Right lobe of liver (tissue), 4 donors: ENCODE results near the gene TMEM229A.

Experiments used
- POLR2A ChIP-seq: fragments of 450-650 bp; IDR thresholded peaks from one replicate; pipeline ENCODE4 v1.6.1; 2017; ENCODE audit warnings: antibody characterized with exemption, mild to moderate bottlenecking
- TF ChIP-seq, protein P1 (sequence below), 4 donors: fragments of 200-600 bp in 3 of 4; fragments of 450-650 bp in 1 of 4; IDR thresholded peaks; one replicate each; pipeline versions ENCODE4 v1.5.1 to v1.8.0; 2016 to 2022; ENCODE audit warnings: antibody characterized with exemption in 4 of 4, mild to moderate bottlenecking in 2 of 4
- donor health status: DM: no; HTN: no; CAD: no.
- donor health status: DM: no; HTN: no; CAD: no.
- donor health status: DM: no; HTN: yes; CAD: no.

DNA sequence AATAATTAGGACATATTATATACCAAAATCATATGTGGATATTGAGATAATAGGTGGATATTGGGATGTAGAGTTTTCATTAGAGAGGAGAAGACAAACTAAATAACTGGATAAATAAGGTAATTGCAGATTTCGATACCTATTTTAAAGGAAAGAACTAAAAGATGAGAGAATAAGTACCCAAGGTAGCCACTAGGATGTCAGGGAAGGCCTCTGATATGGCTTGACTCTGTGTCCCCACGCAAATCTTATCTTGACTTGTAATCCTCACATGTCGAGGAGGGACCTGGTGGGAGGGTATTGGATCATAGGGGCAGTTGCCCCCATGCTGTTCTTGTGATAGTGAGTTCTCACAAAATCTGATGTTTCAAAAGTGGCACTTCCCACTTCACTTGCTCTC is 44.7 kb upstream of the TMEM229A start:
- TF ChIP-seq, protein P1, sequence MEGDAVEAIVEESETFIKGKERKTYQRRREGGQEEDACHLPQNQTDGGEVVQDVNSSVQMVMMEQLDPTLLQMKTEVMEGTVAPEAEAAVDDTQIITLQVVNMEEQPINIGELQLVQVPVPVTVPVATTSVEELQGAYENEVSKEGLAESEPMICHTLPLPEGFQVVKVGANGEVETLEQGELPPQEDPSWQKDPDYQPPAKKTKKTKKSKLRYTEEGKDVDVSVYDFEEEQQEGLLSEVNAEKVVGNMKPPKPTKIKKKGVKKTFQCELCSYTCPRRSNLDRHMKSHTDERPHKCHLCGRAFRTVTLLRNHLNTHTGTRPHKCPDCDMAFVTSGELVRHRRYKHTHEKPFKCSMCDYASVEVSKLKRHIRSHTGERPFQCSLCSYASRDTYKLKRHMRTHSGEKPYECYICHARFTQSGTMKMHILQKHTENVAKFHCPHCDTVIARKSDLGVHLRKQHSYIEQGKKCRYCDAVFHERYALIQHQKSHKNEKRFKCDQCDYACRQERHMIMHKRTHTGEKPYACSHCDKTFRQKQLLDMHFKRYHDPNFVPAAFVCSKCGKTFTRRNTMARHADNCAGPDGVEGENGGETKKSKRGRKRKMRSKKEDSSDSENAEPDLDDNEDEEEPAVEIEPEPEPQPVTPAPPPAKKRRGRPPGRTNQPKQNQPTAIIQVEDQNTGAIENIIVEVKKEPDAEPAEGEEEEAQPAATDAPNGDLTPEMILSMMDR (IDR thresholded peaks at IDR 0.05): no peak
- TF ChIP-seq POLR2A: no peak
